HG02885 (cell line): ENCODE measurements around the gene AVL9.
"Not testable (repeated sequence)": the region's sequence is repeated elsewhere in the genome, so short reads cannot be mapped to it uniquely, and the experiment has no call there.

Source experiments
- ATAC-seq: cut with Tn5 transposase; IDR thresholded peaks from one replicate; pipeline ENCODE4 v1.9.1; 2021; ENCODE audit warnings: mild to moderate bottlenecking; ENCODE audit not compliant: unreplicated experiment, poor library complexity

Gene AVL9

GRCh38 chr7:32582036-32582435 lies 86.7 kb downstream of the AVL9 start:
- ATAC-seq, result no peak

GRCh38 chr7:32583791-32584190 lies 88.5 kb downstream of the AVL9 start:
- no peak for ATAC-seq

- no peak for ATAC-seq
Observed at GRCh38 chr7:32586291-32587221, 91.3 kb downstream of the AVL9 start.

GRCh38 chr7:32587411-32587948 lies 92.2 kb downstream of the AVL9 start:
- no peak for ATAC-seq

- peak; percentile 81 for ATAC-seq
Observed at GRCh38 chr7:32588657-32589056, 93.4 kb downstream of the AVL9 start.

- ATAC-seq, result no peak
Observed at GRCh38 chr7:32591938-32592337, 96.6 kb downstream of the AVL9 start.

GRCh38 chr7:32592701-32593100 lies 97.4 kb downstream of the AVL9 start:
- ATAC-seq, result no peak

- no peak for ATAC-seq
Observed at GRCh38 chr7:32594965-32595490, 99.7 kb downstream of the AVL9 start.

GRCh38 chr7:32601196-32601595 lies 105.9 kb downstream of the AVL9 start:
- ATAC-seq, result not testable (repeated sequence)

GRCh38 chr7:32602470-32602869 lies 107.2 kb downstream of the AVL9 start:
- no peak for ATAC-seq

GRCh38 chr7:32603492-32603891 lies 108.2 kb downstream of the AVL9 start:
- not testable (repeated sequence) for ATAC-seq

GRCh38 chr7:32604047-32604446 lies 108.8 kb downstream of the AVL9 start:
- ATAC-seq, result not testable (repeated sequence)

- ATAC-seq, result no peak
Observed at GRCh38 chr7:32605032-32605431, 109.7 kb downstream of the AVL9 start.

GRCh38 chr7:32609463-32609862 lies 114.2 kb downstream of the AVL9 start:
- ATAC-seq, result no peak

GRCh38 chr7:32611201-32612099 lies 116.2 kb downstream of the AVL9 start:
- no peak for ATAC-seq

- ATAC-seq, result no peak
Observed at GRCh38 chr7:32616625-32617024, 121.3 kb downstream of the AVL9 start.

- no peak for ATAC-seq
Observed at GRCh38 chr7:32618470-32618869, 123.2 kb downstream of the AVL9 start.

- no peak for ATAC-seq
Observed at GRCh38 chr7:32618987-32619386, 123.7 kb downstream of the AVL9 start.

GRCh38 chr7:32619416-32619815 lies 124.1 kb downstream of the AVL9 start:
- not testable (repeated sequence) for ATAC-seq

- ATAC-seq, result no peak
Observed at GRCh38 chr7:32631021-32631420, 135.7 kb downstream of the AVL9 start.
